ENCODE measurements around the gene SEMA4C. TPM values are rescaled to one million over a fixed set of nuclear protein-coding genes. Genes with fewer than 3 reads are reported as not detected.
A peak's percentile ranks its signal among the peaks of the same experiment; 100 is the strongest.

Gene SEMA4C
- total and polyA plus RNA-seq, 9 of the 15 experiments (the other 6 are each of a cell fraction or from before 2014, with no cell fraction given) = 0.32 to 59.7 (median 23.9) TPM

DNA sequence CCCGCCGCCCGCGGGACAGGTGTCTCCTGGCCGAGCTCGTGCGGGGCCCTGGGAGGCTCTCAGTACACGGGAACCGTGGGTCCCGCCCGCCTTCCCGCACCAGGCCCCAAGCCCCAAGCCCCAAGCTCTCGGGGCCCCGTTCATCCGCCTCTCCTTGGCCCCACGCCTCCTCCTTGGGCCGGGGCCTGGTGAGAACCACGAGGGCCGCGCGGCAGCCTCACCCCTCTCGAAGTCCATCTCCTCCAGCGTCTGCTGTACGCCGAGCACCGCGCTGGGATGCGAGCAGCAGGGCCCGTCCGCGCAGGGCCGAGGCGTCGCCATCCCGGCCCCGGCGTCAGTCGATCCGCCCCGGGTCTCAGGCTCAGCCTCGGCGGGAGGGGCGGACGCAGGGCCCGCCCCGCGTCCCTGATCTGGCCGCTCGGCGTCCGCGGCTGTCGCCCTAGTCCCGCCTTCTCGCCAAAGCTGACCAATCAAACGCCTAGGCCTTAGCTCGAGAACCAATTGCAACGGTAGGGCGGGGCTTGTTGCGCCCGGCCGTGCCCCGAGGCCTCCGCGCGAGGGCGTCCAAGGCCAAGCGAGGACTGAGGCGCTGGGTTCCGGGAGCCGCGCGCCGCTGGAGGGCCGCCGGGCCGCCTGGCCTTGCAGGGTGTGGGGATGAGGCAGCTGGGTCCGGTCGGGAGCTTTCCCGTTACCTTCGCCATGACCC, 12.1 kb downstream of the SEMA4C start, which contains the start of gene ANKRD39 (continued):
- TF ChIP-seq RCOR1 (IDR thresholded peaks at IDR 0.05; ENCODE audit: borderline replicate concordance in 1 of 2, low read depth in 2 of 2, low read length in 2 of 2) (0 out of 4 replicates have a peak, but pooled peaks of 1 of the 2 experiments have one; percentile 10), FOXM1 (IDR thresholded peaks at IDR 0.05; ENCODE audit: low read depth) (no peak), FOXM1 (CRISPR knock-in tag; IDR thresholded peaks at IDR 0.05; ENCODE audit: low read depth) (peak; percentile 62; the same call in 1 of the 2 replicates), SMAD4 (CRISPR knock-in tag; conservative IDR thresholded peaks at IDR 0.05) (0 out of 2 replicates have a peak, but pooled peaks have one; percentile 67), YY1 (IDR thresholded peaks at IDR 0.05; ENCODE audit: borderline replicate concordance in 1 of 3, control insufficient read depth in 1 of 3, extremely low read depth in 1 of 3, insufficient read depth in 3 of 3, insufficient read length in 1 of 3, insufficient replicate concordance in 2 of 3, low read depth in 1 of 3, low read length in 2 of 3) (peak; percentile 10 to 84 (median 81)), BMI1 (IDR thresholded peaks at IDR 0.05; ENCODE audit: low read length) (no peak), GABPB2 (CRISPR knock-in tag; conservative IDR thresholded peaks at IDR 0.05) (no peak), DACH1 (IDR thresholded peaks at IDR 0.05; ENCODE audit: partially characterized antibody) (no peak), YBX1 (IDR thresholded peaks at IDR 0.05) (no peak), ZNF561 (CRISPR knock-in tag; conservative IDR thresholded peaks at IDR 0.05) (no peak), KAT8 (IDR thresholded peaks at IDR 0.05; ENCODE audit: low read depth) (no peak), SUPT5H (IDR thresholded peaks at IDR 0.05) (no peak; the same call in 1 of the 2 replicates), TARDBP (IDR thresholded peaks at IDR 0.05) (peak; percentile 59; the same call in 1 of the 2 replicates), ZNF780A (CRISPR knock-in tag; IDR thresholded peaks at IDR 0.05) (no peak), JUN (IDR thresholded peaks at IDR 0.05; ENCODE audit: borderline replicate concordance, low read depth, low read length) (peak; percentile 7; the same call in 1 of the 2 replicates), JUN (CRISPR knock-in tag; IDR thresholded peaks at IDR 0.05; ENCODE audit: borderline replicate concordance) (no peak), MEIS2 (IDR thresholded peaks at IDR 0.05; ENCODE audit: partially characterized antibody) (peak; percentile 28), PML (IDR thresholded peaks at IDR 0.05; ENCODE audit: low read length) (peak; percentile 59)
- TF ChIP-seq, protein P1, sequence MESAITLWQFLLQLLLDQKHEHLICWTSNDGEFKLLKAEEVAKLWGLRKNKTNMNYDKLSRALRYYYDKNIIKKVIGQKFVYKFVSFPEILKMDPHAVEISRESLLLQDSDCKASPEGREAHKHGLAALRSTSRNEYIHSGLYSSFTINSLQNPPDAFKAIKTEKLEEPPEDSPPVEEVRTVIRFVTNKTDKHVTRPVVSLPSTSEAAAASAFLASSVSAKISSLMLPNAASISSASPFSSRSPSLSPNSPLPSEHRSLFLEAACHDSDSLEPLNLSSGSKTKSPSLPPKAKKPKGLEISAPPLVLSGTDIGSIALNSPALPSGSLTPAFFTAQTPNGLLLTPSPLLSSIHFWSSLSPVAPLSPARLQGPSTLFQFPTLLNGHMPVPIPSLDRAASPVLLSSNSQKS (CRISPR knock-in tag; IDR thresholded peaks at IDR 0.05) = no peak
- TF ChIP-seq, protein P2, sequence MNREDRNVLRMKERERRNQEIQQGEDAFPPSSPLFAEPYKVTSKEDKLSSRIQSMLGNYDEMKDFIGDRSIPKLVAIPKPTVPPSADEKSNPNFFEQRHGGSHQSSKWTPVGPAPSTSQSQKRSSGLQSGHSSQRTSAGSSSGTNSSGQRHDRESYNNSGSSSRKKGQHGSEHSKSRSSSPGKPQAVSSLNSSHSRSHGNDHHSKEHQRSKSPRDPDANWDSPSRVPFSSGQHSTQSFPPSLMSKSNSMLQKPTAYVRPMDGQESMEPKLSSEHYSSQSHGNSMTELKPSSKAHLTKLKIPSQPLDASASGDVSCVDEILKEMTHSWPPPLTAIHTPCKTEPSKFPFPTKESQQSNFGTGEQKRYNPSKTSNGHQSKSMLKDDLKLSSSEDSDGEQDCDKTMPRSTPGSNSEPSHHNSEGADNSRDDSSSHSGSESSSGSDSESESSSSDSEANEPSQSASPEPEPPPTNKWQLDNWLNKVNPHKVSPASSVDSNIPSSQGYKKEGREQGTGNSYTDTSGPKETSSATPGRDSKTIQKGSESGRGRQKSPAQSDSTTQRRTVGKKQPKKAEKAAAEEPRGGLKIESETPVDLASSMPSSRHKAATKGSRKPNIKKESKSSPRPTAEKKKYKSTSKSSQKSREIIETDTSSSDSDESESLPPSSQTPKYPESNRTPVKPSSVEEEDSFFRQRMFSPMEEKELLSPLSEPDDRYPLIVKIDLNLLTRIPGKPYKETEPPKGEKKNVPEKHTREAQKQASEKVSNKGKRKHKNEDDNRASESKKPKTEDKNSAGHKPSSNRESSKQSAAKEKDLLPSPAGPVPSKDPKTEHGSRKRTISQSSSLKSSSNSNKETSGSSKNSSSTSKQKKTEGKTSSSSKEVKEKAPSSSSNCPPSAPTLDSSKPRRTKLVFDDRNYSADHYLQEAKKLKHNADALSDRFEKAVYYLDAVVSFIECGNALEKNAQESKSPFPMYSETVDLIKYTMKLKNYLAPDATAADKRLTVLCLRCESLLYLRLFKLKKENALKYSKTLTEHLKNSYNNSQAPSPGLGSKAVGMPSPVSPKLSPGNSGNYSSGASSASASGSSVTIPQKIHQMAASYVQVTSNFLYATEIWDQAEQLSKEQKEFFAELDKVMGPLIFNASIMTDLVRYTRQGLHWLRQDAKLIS (CRISPR knock-in tag; IDR thresholded peaks at IDR 0.05) = no peak
- TF ChIP-seq, protein P3, sequence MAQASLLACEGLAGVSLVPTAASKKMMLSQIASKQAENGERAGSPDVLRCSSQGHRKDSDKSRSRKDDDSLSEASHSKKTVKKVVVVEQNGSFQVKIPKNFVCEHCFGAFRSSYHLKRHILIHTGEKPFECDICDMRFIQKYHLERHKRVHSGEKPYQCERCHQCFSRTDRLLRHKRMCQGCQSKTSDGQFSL (CRISPR knock-in tag; IDR thresholded peaks at IDR 0.05) = peak; percentile 20; the same call in 1 of the 2 replicates
- TF ChIP-seq, protein P3 (tag; IDR thresholded peaks at IDR 0.05) = no peak
